Measurements from ENCODE around the gene CD6.

The CD6 gene

DNA sequence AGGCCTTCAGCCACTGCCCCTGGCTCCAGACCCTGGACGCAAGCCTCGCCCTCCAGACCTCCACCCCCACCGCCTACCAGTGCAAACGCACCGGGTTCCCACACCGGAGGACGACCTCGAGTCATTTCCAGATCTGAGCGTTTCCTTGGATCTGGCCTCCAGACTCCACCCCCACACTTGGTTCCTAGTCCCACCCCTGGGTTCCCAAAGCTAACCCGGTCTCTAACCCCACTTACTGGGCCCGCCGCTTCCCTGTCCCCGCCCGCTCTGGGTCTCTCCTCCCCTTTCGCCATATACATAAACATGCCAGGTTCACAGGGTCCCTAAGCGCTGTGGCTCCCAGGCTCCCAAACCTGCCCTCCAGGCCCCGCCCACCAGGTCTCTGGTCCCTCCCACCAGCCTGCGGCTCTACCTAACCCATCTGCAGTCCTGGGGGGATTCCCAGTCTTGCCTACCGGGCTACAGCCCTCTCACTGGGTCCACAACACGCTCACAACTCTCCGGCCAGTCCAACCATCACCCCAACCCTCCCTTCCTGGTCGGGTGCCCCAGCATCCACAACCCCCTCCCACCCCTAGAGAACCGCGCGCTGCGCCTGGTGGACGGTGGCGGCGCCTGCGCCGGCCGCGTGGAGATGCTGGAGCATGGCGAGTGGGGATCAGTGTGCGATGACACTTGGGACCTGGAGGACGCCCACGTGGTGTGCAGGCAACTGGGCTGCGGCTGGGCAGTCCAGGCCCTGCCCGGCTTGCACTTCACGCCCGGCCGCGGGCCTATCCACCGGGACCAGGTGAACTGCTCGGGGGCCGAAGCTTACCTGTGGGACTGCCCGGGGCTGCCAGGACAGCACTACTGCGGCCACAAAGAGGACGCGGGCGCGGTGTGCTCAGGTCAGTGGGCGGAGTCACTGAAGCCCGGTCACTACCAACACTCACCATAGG lies 36.7 kb downstream of the CD6 start:
- no peak for DNase-seq (ENCODE audit: low read depth in 1 of 2, low spot score in 1 of 2)

DNA sequence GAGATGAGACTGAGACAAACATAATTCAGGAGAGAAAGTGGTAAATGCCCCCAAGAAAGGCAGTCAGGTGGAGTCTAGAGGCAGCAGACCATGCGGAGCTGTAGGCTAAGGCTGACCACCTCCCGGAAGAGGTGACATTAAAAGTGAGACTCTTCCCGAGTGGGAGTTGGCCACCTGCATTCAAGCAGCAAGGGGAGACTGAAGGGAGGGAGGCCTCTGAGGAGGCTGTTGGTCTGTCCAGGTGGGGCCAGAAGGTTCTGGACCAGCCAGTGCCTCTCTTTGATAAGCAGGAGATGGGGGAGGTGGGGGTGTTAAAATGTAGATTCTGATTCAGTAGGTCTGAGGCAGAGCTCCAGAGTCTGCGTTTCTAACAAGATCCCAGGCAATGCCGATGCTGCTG lies 37.5 kb downstream of the CD6 start:
- no peak for DNase-seq (ENCODE audit: low read depth in 1 of 2, low spot score in 1 of 2)

DNA sequence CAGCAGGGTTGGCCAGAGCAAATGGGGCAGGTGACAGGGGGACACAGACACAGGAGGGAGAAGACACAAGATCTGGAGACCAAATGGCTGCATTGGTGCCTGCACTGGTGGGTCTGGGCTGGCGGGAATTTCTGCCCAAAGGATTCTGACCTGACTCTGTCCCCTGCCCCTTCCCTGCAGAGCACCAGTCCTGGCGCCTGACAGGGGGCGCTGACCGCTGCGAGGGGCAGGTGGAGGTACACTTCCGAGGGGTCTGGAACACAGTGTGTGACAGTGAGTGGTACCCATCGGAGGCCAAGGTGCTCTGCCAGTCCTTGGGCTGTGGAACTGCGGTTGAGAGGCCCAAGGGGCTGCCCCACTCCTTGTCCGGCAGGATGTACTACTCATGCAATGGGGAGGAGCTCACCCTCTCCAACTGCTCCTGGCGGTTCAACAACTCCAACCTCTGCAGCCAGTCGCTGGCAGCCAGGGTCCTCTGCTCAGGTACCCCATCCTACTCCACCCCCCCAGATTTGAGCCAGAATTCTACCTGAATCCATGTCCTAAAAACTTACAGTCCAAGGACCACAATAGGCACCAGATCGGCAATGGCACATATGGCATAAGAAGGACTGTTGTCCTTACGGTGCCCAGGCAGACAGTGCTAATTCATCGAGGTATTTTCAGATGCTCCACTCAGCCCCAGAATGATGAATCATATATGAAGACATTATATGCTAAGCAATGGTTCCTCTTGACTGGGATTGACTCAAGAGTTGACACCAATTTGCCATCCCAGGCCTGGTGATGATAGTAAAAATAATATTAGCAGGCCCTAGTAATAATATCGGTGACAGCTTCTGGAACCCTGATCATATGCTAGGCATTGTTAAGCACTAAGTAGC lies 38.2 kb downstream of the CD6 start:
- DNase-seq (ENCODE audit: low read depth in 1 of 2, low spot score in 1 of 2) = no peak

DNA sequence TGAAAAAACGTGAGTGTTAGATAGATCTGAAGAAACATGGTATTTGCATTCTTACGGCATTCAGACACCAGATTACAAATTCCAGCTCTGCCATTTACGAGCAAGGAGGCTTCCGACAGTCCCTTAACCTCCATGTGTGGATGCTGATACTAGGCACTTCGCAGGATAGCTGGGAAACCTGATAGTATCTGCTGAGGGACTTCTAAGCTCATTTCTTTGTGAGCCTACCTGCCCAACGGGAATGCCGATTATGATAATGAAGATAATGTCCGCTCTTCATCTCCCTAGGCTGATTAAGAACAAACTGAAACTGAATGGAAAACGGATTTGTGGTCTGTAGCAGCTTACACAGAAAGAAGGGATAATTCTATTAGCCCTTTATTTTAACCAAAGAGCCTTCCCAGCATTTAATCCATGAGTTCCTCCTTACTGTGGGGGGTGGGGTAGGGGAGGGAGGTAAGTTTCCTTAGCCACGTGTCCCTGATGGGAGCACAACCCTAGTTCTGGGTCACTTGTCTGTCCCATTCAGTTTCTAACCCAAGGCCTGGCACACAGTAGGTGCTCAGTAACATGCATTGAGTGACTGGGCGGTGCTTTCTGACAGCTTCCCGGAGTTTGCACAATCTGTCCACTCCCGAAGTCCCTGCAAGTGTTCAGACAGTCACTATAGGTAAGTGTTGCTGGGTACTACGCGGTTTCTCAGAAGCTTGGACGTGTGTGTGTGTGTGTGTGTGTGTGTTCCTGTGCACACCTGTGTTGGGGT lies 39.2 kb downstream of the CD6 start:
- no peak for DNase-seq (ENCODE audit: low read depth in 1 of 2, low spot score in 1 of 2)

DNA sequence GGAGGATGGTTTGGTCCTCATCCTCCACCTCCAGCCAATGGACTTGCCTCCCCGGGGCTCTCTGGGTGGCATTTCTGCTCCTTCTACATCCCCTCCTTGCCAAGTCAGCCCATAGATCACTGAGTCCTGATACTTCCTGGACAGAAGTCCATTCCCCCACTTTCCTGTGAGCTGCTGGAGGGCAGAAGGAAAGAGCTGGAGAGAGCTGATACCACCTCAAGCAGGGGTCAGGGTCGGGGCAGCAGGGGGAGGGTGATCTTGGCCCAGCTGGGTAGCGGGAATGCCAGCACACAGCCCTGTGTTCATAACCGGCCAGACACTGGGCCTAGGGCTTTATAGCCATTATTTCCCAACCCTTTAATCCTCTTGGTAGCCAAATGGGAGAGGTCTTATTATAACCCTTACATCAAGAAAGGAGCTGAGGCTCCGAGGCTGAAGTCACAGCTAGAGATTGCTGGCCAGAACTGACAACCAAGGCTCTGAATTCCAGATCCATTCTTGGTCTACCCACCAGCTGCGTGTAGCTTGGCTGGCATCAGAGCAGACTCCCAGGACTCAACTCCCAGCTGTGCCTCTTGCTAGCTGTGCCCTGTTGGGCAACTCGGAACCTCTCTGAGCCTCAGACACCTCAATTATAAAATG lies 39.9 kb downstream of the CD6 start:
- no peak for DNase-seq (ENCODE audit: low read depth in 1 of 2, low spot score in 1 of 2)

DNA sequence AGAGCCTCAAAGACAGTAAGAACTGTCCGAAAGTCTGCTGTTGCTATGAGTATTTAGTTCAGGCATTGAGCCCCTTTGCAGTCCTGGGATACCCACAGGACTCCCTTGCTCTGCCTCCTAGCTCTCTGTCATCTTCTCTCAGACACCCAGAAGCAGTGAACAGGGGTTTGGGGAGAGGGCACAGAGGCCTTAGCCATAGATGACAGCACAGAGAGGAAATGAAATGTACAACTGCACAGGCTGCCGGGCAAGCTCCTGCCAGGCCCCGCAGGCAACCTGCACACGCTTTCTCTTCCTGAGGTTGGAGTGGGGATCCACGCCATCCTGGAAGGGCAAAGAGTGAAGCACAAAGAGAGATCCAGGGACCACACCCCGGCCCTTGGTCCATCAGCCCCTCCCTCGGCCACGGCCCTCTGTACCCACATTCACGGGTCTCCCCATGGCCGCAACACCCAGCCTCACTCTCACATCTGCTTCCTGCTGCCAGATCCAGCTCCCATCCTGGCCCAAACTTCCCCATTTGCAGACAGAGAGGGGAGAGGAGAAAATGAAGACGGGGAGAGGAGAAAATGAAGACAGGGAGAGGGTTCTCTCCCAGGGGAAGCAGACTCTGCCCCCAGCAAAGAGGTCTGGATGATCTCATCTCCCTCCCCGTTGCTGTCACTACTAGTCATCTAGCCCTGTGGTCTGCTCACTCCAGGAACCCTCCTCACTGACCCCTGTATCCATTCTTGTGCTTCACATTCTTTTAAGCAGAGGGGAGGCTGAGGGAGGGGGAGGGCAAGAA lies 40.7 kb downstream of the CD6 start:
- no peak for DNase-seq (ENCODE audit: low read depth in 1 of 2, low spot score in 1 of 2)

DNA sequence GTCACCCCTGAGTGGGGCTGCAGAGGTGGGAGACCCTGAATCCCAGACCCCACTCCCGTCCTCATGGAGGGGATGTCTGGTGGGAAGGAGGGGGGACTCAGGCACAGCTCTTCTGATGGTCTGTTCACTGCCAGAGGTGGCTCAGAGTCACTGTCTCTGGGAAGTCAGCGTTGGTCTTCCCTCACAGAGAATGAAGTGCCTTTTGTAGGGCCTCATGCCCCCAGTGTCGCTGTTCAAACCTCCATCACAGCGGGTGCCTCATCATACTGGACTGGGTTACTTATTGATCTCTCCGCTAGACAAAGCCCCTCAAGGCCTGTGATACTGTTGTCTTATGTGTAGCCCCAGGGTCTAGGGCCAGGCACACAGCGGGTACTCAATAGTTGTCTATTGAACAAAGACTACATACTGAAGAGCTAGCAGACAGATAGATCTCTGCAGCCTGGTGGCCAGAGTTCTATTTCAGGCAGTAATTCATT lies 41.3 kb downstream of the CD6 start:
- DNase-seq (ENCODE audit: low read depth in 1 of 2, low spot score in 1 of 2) = no peak

DNA sequence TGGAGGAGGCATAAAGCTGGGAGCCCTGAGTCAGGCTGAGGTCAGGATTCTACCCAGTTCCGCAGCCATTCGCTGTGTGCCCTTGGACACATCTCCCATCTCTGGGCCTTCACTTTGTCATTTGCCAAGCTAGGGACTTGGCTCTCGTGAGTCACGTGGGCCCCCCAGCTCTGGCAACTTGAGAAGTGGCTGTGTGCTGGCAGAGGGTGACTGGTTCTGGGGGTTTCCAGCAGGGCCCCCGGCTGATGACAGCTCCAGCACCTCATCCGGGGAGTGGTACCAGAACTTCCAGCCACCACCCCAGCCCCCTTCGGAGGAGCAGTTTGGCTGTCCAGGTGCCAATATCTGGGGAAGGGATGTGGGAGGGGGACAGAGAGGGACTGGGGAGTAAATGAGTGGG lies 46.6 kb downstream of the CD6 start:
- no peak for DNase-seq (ENCODE audit: low read depth in 1 of 2, low spot score in 1 of 2)

DNA sequence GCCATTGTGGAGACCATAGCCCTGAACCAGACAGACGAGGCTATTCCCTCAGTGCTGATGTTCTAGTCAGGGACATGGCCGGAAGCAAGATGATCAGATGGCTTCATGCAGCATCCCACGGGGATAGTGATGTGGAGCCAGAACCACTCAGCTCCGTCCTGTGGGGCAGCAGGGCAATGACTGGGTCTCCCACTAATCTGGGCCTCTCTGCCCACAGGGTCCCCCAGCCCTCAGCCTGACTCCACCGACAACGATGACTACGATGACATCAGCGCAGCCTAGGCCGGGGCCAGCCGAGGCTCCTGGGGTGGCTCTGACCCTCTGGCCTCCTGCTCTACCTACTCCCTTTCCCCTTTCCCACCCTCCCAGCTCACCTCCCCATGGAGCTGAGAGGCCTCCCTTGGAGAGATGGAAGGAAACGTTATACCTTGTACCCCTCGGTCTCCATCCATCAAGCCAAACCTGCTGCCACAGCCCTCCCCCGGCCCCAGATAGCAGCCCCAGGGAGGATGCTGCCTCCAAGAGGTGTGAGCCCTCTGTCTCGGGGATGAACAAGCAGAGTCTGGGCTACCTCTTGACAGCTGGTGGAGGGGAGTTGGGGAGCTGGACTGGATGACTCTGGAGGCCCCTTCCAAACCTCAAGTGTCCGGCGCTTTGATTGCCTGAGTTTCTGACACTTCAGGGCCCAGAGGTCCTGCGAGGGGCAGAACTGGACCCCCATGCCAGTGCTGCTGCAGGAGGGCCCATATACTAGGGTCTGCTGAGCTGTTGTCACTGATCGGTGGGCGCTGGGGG lies 47.8 kb downstream of the CD6 start:
- no peak for DNase-seq (ENCODE audit: low read depth in 1 of 2, low spot score in 1 of 2)

DNA sequence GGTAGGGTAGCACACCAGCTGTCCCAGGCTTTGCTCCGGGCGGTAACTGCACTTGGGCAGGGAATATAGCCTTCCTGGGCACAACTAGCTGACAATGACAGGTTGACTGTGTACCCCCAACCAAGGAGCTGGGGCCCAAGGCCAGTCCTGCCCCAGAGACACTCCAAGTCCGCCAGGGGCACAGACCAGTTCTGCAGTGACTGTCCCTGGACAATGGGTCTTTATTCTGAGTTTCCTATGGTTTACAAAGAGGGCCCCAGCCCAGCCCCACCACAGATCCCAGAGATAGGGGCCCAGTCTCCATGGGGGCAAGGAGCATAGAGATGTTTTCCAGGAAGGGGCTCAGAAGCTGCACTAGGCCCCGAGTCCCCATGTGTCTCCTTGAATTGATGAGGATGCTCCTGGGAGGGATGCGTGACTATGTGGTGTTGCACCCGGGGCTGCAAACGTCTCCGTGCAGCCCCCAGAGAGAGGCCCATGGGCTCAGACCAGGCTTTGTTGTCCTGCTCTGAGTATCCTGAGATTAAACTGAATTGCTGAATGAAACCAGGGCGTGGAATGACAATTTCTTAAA lies 48.4 kb downstream of the CD6 start:
- DNase-seq (ENCODE audit: low read depth in 1 of 2, low spot score in 1 of 2) = no peak

DNA sequence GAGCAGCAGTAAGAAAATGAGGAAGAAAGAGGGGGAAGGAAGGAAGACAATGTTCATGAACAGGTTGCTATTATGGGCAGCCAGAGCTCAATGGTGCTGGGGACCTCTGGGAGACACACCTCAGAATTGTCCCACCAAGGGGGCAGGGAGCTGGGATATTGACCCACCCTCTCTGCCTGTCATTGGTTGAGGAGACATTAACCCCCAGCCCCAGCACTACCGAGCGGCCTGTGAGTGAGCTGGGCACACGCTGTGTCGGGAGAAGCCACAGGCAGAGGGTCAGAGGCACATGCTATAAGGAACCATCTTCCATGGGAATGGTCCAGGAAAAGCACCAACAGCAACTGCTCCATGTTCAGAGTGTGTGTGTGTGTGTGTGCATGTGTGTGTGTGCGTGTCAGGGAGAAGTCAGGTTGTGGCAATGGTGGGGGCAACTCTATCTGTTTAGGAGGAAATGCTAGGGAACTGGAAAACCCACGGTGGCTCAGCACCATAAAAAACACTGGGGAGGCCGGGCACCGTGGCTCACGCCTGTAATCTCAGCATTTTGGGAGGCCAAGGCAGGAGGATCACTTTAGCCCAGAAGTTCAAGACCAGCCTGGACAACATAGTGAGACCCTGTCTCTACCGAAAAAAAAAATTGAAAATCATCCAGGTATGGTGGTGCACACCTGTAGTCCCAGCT lies 49.2 kb downstream of the CD6 start:
- no peak for DNase-seq (ENCODE audit: low read depth in 1 of 2, low spot score in 1 of 2)

DNA sequence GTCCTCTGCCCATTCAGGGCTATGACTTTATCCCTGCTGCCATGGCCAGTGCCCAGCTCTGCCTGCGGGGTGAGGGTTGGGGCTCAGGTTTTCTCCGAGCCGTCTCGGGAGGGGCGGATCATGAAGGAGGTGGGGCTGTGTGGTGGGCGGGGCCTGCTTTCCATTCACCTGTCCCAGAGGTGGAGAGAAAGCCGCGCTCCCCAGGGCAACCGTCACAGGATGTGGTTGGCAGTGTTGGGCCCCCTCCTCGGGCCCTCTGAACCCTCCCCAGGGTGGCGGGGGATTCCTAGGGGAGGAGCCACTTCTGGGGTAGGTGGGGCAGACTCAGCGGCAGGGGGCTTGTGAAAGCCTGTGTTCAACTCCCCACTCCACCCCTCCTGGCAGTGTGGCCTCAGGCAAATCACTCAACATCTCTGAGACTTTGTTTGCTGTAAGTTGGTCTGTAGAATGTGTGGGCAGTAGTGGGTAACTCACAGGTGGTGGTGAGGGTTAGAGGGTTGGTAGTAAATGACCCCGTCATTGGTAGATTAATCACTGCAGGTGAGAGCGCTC lies 50.3 kb downstream of the CD6 start:
- DNase-seq (ENCODE audit: low read depth in 1 of 2, low spot score in 1 of 2) = peak; percentile 74 to 84

DNA sequence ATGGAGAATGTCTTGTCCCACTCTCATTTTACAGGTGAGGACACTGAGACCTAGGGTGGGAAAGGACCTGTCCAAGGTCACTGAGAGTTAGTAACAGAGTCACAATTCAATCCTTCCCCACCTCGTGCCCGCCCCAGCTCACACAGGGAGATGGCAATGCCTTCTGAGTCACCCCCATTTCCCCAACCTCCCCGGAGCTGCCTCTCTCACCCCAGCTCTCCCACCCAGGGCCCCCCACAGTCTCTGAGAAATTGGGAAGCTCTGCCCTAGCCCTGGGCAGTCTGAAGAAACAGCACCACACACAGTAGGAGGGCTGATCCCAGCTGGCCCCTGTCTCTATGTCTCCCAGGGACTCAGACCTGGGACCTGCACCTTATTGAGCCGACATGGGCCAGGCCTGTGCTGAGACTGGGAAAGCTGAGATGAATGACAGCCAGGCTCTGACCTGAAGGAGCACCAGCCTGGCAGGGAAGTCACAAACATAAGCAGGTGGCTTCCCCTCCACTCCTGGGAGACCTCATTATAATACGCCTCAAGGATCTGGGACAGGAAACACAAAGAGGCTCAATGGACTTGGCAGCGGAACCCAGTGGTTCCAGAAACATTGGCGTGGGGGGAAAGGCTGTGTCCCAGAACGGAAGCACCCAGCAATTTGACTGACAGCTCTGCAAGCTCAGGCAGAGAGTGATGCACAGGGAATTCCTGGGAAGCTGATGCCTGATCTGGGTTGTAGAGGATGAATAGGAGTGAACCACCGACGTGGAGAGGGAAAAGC lies 51.0 kb downstream of the CD6 start:
- DNase-seq (ENCODE audit: low read depth in 1 of 2, low spot score in 1 of 2) = no peak

DNA sequence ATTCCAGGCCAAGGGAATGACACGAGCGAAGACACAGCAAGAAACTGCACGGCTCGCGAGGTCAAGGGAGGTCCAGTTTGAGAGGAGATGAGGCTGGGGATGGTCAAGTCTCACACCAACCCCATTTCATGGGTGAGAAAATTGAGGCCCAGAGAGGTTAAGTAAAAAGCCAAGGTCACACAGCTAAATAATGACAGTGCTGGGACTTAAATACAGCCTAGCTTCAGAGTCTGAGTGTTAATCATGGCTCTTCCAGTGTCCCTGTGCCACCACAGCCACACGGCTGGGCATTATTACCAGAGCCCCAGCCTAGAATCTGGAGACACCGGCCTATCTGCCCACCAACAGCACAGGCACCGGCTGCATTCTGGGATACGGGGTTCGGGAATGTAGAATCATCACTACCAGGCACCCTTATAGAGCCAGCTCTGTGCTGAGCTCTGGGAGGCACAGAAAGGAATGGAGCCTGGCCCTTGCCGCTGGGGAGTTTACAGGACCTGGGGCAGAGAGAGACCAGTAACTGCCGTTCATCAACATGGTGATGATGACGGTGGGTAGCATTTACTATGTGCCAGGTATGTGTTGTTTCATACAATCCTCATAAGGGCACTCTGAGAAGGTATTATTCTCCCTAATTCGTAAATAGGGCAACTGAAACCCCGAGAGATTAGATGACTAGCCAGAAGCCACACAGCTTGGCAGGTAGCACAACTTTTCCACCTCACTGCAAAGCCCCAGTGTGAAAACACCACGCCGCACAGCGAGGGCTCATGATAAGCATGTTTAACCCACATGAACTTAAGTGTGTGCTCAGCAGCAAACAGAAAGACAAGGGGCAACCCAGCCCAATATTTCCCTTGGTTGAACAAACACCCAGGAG lies 51.8 kb downstream of the CD6 start:
- DNase-seq (ENCODE audit: low read depth in 1 of 2, low spot score in 1 of 2) = peak; percentile 42 to 57

DNA sequence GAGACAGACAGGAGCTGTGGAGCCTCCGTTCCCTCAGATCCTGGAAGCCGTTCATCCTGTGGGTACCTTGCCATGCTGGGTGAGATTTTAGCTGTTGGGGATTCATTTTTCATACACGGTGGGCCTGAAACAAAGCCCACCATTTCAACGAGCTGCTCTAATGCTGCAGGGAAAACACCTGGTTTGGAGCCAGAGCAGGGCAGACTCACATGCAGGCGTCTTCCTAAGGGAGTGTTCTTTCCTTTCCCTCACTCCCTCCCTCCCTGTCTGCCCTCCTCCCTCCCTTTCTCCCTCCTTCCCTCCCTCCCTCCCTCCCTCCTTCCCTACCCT lies 52.5 kb downstream of the CD6 start:
- no peak for DNase-seq (ENCODE audit: low read depth in 1 of 2, low spot score in 1 of 2)
